Esophagus squamous epithelium (tissue), 5 donors: ENCODE results near the gene TPM4. TPM values are rescaled to one million over a fixed set of nuclear protein-coding genes. Genes with fewer than 3 reads are reported as not detected.

ENCODE experiments used
- DNase-seq: peaks from one replicate; lab custom pipeline; 2025; lab: John Stamatoyannopoulos, UW
- H3K27ac ChIP-seq, 4 donors: fragments of 200-600 bp; sonication (generic); one replicate each; pipeline ENCODE4 v1.5.1; 2016 to 2019; ENCODE audit warnings: mild to moderate bottlenecking in 1 of 4
- H3K27me3 ChIP-seq, 4 donors: fragments of 200-600 bp; sonication (generic); 1 replicate in 3 of 4; 2 replicates in 1 of 4; pipeline versions ENCODE4 v1.5.1 to v1.6.0; 2017 to 2021; ENCODE audit warnings: antibody characterized with exemption in 1 of 4
- H3K36me3 ChIP-seq, 3 donors: fragments of 200-600 bp; sonication (generic); one replicate each; pipeline ENCODE4 v1.5.1; 2016 to 2019
- H3K4me1 ChIP-seq, 3 donors: fragments of 200-600 bp; sonication (generic); one replicate each; pipeline ENCODE4 v1.5.1; 2017 to 2019
- H3K4me3 ChIP-seq, 4 donors: fragments of 200-600 bp; sonication (generic); 1 replicate in 3 of 4; 2 replicates in 1 of 4; pipeline ENCODE4 v1.5.1; 2016 to 2019; ENCODE audit warnings: mild to moderate bottlenecking in 2 of 4, moderate library complexity in 1 of 4
- H3K9me3 ChIP-seq, 3 donors: fragments of 200-600 bp; sonication (generic); one replicate each; pipeline ENCODE4 v1.5.1; 2016 to 2019
- CTCF ChIP-seq, 6 experiments: fragments of 450-650 bp in 4 of 6; fragments of 200-600 bp in 2 of 6; sonication (generic) in 2 of 6; IDR thresholded peaks; one replicate each; pipeline ENCODE4 v1.5.1; 2016 to 2019; ENCODE audit warnings: antibody characterized with exemption in 6 of 6, mild to moderate bottlenecking in 4 of 6, moderate library complexity in 4 of 6
- POLR2A ChIP-seq, 4 donors: fragments of 450-650 bp; IDR thresholded peaks; one replicate each; pipeline ENCODE4 v1.6.1; 2017; ENCODE audit warnings: antibody characterized with exemption in 4 of 4, mild to moderate bottlenecking in 4 of 4, moderate library complexity in 3 of 4
- WGBS, 2 donors: methylation state at CpG; one replicate each; pipeline ENCODE4 v1.1.5; 2018; 5-methylcytosine and 5-hydroxymethylcytosine counted together
- intact Hi-C: fragments of 100-400 bp; cut with DNase I; formaldehyde crosslinking; loops from one replicate; pipeline ENCODE4 v1.15.0; 2022
- total RNA-seq, 4 donors: library from RNA; depleted of rRNA; stranded (reverse); fragments of >200 nt; gene quantifications; one replicate each; pipeline ENCODE4 v1.1.0, GENCODE V29; 2016
- donor health status: DM: yes; HTN: yes; CAD: no.

TPM4 gene
- total RNA-seq, 4 donors from 2014 or later = 307 to 577 (median 369) TPM

- 83 to 97% methylated on average over 3 of the region's 3 CpGs for WGBS, 2 donors
- Histone ChIP-seq H3K36me3 (peaks cover 33 to 82% (median 59%) of the 10 kb centered on the region in 3 donors), H3K9me3 (no peaks in the 10 kb centered on the region)
Measured at GRCh38 chr19:16131648-16132047, 55.4 kb downstream of the TPM4 start.

GRCh38 chr19:16133818-16134217 is 57.5 kb downstream of the TPM4 start:
- TF ChIP-seq CTCF (IDR thresholded peaks at IDR 0.05) = no peak
- no peak for TF ChIP-seq POLR2A (IDR thresholded peaks at IDR 0.05)
- Histone ChIP-seq H3K4me1 (no peaks in the 10 kb centered on the region), H3K4me3 (no peak overlapping the region), H3K27me3 (no peaks in the 10 kb centered on the region), H3K9me3 (no peaks in the 10 kb centered on the region), H3K27ac (no peak overlapping the region), H3K36me3 (peaks cover 19 to 60% (median 40%) of the 10 kb centered on the region in 3 donors)
- WGBS, 2 donors = 100% methylated on average over 1 of the region's 4 CpGs; no CpG with 5 or more reads in 1 of the 2 donors
- no peak for DNase-seq
- intact Hi-C loops = no loop called here

More at GRCh38 chr19:16131648-16132047, 55.4 kb downstream of the TPM4 start:
- intact Hi-C loops = no loop called here
- H3K27me3 ChIP-seq = no peaks in the 10 kb centered on the region
- H3K4me3 ChIP-seq = no peak overlapping the region
- DNase-seq = no peak
- no peak overlapping the region for H3K27ac ChIP-seq
- peaks cover 0 to 9% (median 0%) of the 10 kb centered on the region in 3 donors for H3K4me1 ChIP-seq
- TF ChIP-seq CTCF (IDR thresholded peaks at IDR 0.05) (no peak), POLR2A (IDR thresholded peaks at IDR 0.05) (no peak)

GRCh38 chr19:16134510-16134909 is 58.2 kb downstream of the TPM4 start:
- TF ChIP-seq POLR2A (IDR thresholded peaks at IDR 0.05) (no peak), CTCF (IDR thresholded peaks at IDR 0.05) (no peak)
- Histone ChIP-seq H3K4me3 (no peak overlapping the region), H3K9me3 (no peaks in the 10 kb centered on the region), H3K4me1 (no peaks in the 10 kb centered on the region), H3K27ac (no peak overlapping the region), H3K36me3 (peaks cover 14 to 53% (median 36%) of the 10 kb centered on the region in 3 donors), H3K27me3 (no peaks in the 10 kb centered on the region)
- no peak for DNase-seq
- intact Hi-C loops = no loop called here
- WGBS, 2 donors = 61 to 77% methylated on average over 7 of the region's 7 CpGs

- no peaks in the 10 kb centered on the region for H3K4me1 ChIP-seq
- intact Hi-C loops = no loop called here
- H3K36me3 ChIP-seq = peaks cover 14 to 43% (median 29%) of the 10 kb centered on the region in 3 donors
- H3K9me3 ChIP-seq = no peaks in the 10 kb centered on the region
- H3K27me3 ChIP-seq = no peaks in the 10 kb centered on the region
- TF ChIP-seq CTCF (IDR thresholded peaks at IDR 0.05) (no peak), POLR2A (IDR thresholded peaks at IDR 0.05) (no peak)
- H3K4me3 ChIP-seq = no peak overlapping the region
- no peak for DNase-seq
- 64% methylated on average over 3 to 4 of the region's 4 CpGs for WGBS, 2 donors
- no peak overlapping the region for H3K27ac ChIP-seq
Measured at GRCh38 chr19:16135430-16136127, 59.3 kb downstream of the TPM4 start.

GRCh38 chr19:16136185-16136999 is 60.1 kb downstream of the TPM4 start:
- Histone ChIP-seq H3K4me3 (no peak overlapping the region), H3K9me3 (no peaks in the 10 kb centered on the region), H3K27me3 (no peaks in the 10 kb centered on the region), H3K27ac (no peak overlapping the region), H3K36me3 (peaks cover 14 to 35% (median 22%) of the 10 kb centered on the region in 3 donors), H3K4me1 (no peaks in the 10 kb centered on the region)
- no peak for TF ChIP-seq POLR2A (IDR thresholded peaks at IDR 0.05)
- no peak for TF ChIP-seq CTCF (IDR thresholded peaks at IDR 0.05)
- DNase-seq = no peak
- WGBS, 2 donors = 46 to 56% methylated on average over 15 to 16 of the region's 16 CpGs
- intact Hi-C loops = no loop called here
